GM18951 (cell line): ENCODE data around the gene TMCC1.
"Not testable (repeated sequence)": the region's sequence is repeated elsewhere in the genome, so short reads cannot be mapped to it uniquely, and the experiment has no call there.

Experiments
- POLR2A ChIP-seq: IDR thresholded peaks from 4 replicates; pipeline ENCODE4 v1.6.1; 2011; ENCODE audit warnings: mild to moderate bottlenecking; ENCODE audit not compliant: insufficient read length, insufficient read depth; ENCODE audit errors: extremely low read depth
- in situ Hi-C: fragments of 300-500 bp; cut with MboI; formaldehyde crosslinking; loops from one replicate; pipeline ENCODE4 v1.12.0; 2022; ENCODE audit warnings: low sequenced_read_pairs, mixed read lengths, inconsistent platforms; ENCODE audit not compliant: unreplicated experiment

TMCC1 gene

GRCh38 chr3:129878355-129878754 is 15.2 kb downstream of the TMCC1 start:
- in situ Hi-C loops: no loop called here
- TF ChIP-seq POLR2A: no peak

GRCh38 chr3:129874479-129874878 is 19.0 kb downstream of the TMCC1 start:
- in situ Hi-C loops: not testable (repeated sequence)

GRCh38 chr3:129868912-129869311 is 24.6 kb downstream of the TMCC1 start:
- no peak for TF ChIP-seq POLR2A
- in situ Hi-C loops: no loop called here

- in situ Hi-C loops: no loop called here
- TF ChIP-seq POLR2A: no peak
Measured at GRCh38 chr3:129867506-129868124, 25.9 kb downstream of the TMCC1 start.

- no peak for TF ChIP-seq POLR2A
- in situ Hi-C loops: no loop called here
Measured at GRCh38 chr3:129865806-129866205, 27.7 kb downstream of the TMCC1 start.

DNA sequence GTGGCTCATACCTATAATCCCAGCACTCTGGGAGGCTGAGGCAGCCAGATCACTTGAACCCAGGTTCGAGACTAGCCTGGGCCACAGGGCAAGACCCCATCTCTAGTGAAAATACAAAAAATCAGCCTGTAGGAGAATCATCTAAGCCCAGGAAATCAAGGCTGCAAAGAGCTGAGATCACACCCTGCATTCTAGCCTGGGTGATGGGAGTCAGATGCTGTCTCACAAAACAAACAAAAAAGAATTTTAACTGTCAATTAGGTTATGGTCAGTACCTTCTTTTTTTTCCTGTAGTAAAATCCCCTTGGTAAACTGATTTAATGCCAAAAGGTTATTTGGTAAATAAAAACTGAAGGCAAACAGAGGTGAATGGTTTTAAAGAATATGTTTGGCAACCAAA is 29.0 kb downstream of the TMCC1 start:
- TF ChIP-seq POLR2A: no peak

GRCh38 chr3:129859272-129859671 is 34.2 kb downstream of the TMCC1 start:
- in situ Hi-C loops: no loop called here

More for the DNA sequence above, 29.0 kb downstream of the TMCC1 start:
- in situ Hi-C loops: no loop called here

GRCh38 chr3:129857899-129858298 is 35.6 kb downstream of the TMCC1 start:
- in situ Hi-C loops: no loop called here
- TF ChIP-seq POLR2A: no peak

More at GRCh38 chr3:129859272-129859671, 34.2 kb downstream of the TMCC1 start:
- TF ChIP-seq POLR2A: no peak

DNA sequence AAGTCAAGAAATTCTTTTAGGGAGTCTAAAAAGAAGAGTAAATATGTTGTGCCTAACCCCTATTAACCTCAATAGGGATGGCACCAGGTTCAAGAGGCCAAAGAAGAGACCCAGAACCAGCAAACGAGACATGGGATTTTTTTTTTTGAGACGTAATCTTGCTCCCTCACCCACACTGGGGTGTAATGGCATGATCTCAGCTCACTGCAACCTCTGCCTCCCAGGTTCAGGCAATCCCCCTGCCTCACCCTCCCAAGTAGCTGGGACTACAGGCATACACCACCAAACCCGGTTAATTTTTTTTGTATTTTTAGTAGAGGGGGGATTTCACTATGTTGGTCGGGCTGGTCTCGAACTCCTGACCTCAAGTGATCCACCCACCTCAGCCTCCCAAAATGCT is 36.7 kb downstream of the TMCC1 start:
- in situ Hi-C loops: not testable (repeated sequence)

- TF ChIP-seq POLR2A: no peak
- in situ Hi-C loops: no loop called here
Measured at GRCh38 chr3:129855832-129856419, 37.6 kb downstream of the TMCC1 start.

- in situ Hi-C loops: no loop called here
- no peak for TF ChIP-seq POLR2A
Measured at GRCh38 chr3:129855170-129855831, 38.2 kb downstream of the TMCC1 start.

DNA sequence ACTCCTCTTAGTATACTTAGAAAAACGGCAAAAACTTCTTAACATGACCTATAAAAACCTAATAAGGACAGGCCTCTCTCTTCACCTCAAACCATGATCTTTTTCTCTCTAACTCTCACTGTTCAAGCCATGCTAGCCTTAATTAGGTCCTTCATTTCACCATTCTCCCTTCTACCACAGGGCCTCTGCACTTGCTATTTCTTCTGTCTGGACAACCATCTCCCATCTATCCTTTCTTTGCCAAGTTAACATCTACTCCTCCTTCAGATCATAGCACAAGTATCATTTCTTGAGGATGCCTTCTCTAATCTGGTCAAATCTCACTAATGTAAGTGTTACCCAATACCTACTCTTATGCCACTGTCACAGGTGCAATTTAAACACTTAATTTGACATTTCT is 39.1 kb downstream of the TMCC1 start:
- in situ Hi-C loops: no loop called here
- no peak for TF ChIP-seq POLR2A

DNA sequence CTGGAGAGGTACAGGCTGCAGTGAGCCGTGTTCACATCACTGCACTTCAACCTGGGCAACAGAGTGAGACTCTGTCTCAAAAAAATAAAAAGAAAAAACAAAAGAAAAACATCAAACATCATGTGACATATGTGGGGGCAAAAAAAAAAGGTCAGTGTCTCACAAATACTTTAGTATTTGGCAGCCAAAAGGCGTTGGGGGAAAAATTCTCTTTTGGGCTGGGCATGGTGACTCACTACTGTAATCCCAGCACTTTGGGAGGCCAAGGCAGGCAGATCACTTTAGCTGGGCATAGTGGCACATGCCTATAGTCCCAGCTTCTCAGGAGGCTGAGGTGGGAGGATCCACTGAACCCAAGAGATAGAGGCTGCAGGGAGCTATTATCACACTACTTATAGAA is 47.6 kb downstream of the TMCC1 start:
- TF ChIP-seq POLR2A: no peak
- in situ Hi-C loops: loop anchor here (25.0 kb wide), 1 partner anchor 359 kb away; no protein-coding TSS in a partner anchor

DNA sequence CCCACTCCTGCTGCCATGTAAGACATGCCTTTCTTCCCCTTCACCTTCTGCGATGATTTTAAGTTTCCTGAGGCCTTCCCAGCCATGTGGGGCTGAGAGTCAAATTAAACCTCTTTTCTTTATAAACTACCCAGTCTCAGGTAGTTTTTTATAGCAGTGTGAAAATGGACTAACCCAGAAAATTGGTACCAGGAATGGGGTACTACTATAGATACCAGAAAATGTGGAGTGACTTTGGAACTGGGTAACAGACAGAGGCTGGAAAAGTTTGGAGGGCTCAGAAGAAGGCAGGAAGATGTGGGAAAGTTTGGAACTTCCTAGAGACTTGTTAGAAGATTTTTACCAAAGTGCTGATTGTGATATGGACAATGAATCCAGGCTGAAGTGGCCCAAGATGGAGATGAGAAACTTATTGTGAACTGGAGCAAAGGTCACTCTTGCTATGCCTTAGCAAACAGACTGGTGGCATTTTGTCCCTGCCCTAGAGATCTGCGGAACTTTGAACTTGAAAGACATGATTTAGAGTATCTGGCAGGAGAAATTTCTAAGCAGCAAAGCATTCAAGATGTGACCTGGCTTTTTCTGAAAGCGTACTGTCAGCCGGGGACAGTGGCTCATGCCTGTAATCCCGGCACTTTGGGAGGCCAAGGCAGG is 52.7 kb downstream of the TMCC1 start:
- TF ChIP-seq POLR2A: no peak
- in situ Hi-C loops: loop anchor here (25.0 kb wide), 1 partner anchor 354 kb away; no protein-coding TSS in a partner anchor
